ENCODE measurements around the gene GDI2. TPM values are rescaled to one million over a fixed set of nuclear protein-coding genes. Genes with fewer than 3 reads are reported as not detected.
"Not testable (repeated sequence)": the region's sequence is repeated elsewhere in the genome, so short reads cannot be mapped to it uniquely, and the experiment has no call there.

Gene GDI2
- total and polyA plus RNA-seq, 2 of the 13 experiments (the other 11 are each of a cell fraction or from before 2014, with no cell fraction given): 153 to 477 TPM

GRCh38 chr10:5777758-5778157 is 35.5 kb downstream of the GDI2 start:
- H3K27ac ChIP-seq (ENCODE audit: extremely low read length, insufficient read depth, low read length); FAIRE-seq; H3K27me3 ChIP-seq (ENCODE audit: control insufficient read depth in 1 of 2, insufficient read depth in 2 of 2, low read length in 2 of 2); in situ Hi-C loops (cut with HindIII; ENCODE audit: extremely low pct_ligation_motif_present, low pct_unique_long_range_greater_than_20kb); CTCF ChIA-PET (ENCODE audit: low intra/inter-chr PET ratio, low total read pairs); POLR2A ChIA-PET; H3K9me3 ChIP-seq (ENCODE audit: low read length); H3K4me1 ChIP-seq (ENCODE audit: insufficient read depth, low read length); ATAC-seq; H3K9ac ChIP-seq (ENCODE audit: insufficient read depth, low read depth, low read length); intact Hi-C loops (cut with micrococcal nuclease; ENCODE audit: unreplicated experiment); H3K4me2 ChIP-seq (ENCODE audit: low read depth, low read length); DNase-seq (ENCODE audit: low spot score); H2AFZ ChIP-seq (ENCODE audit: low read length); H3K4me3 ChIP-seq (replicated peaks in 1 of 3; ENCODE audit: insufficient read depth in 1 of 3, low read depth in 2 of 3, low read length in 3 of 3); BruUV-seq (replicated peaks): not testable (repeated sequence)
- peaks cover 88% of the 10 kb centered on the region for H3K79me2 ChIP-seq (ENCODE audit: insufficient read depth, low read length)
- WGBS (ENCODE audit: low lambda C conversion rate): 91% methylated on average over 3 of the region's 3 CpGs
- H3K36me3 ChIP-seq (replicated peaks in 1 of 2; ENCODE audit: control insufficient read depth in 1 of 2, insufficient read depth in 2 of 2, low read length in 2 of 2): peaks cover 14 to 57% of the 10 kb centered on the region in 2 experiments
- peaks cover 53% of the 10 kb centered on the region for H4K20me1 ChIP-seq (ENCODE audit: insufficient read depth, low read length)

GRCh38 chr10:5776881-5777197 is 36.4 kb downstream of the GDI2 start:
- Histone ChIP-seq H3K36me3 (replicated peaks in 1 of 2; ENCODE audit: control insufficient read depth in 1 of 2, insufficient read depth in 2 of 2, low read length in 2 of 2) (peaks cover 12 to 57% of the 10 kb centered on the region in 2 experiments), H3K9ac (ENCODE audit: insufficient read depth, low read depth, low read length) (no peak overlapping the region), H3K4me2 (ENCODE audit: low read depth, low read length) (no peak overlapping the region), H2AFZ (ENCODE audit: low read length) (no peak overlapping the region), H3K79me2 (ENCODE audit: insufficient read depth, low read length) (peaks cover 85% of the 10 kb centered on the region), H3K4me3 (replicated peaks in 1 of 3; ENCODE audit: insufficient read depth in 1 of 3, low read depth in 2 of 3, low read length in 3 of 3) (no peak overlapping the region), H3K27me3 (ENCODE audit: control insufficient read depth in 1 of 2, insufficient read depth in 2 of 2, low read length in 2 of 2) (no peaks in the 10 kb centered on the region), H3K4me1 (ENCODE audit: insufficient read depth, low read length) (no peaks in the 10 kb centered on the region), H3K9me3 (ENCODE audit: low read length) (no peaks in the 10 kb centered on the region), H4K20me1 (ENCODE audit: insufficient read depth, low read length) (peaks cover 50% of the 10 kb centered on the region), H3K27ac (ENCODE audit: extremely low read length, insufficient read depth, low read length) (no peak overlapping the region)
- WGBS (ENCODE audit: low lambda C conversion rate): 98% methylated on average over 3 of the region's 3 CpGs
- ATAC-seq (no peak), FAIRE-seq (no peak), DNase-seq (ENCODE audit: low spot score) (no peak)
- ChIA-PET CTCF (ENCODE audit: low intra/inter-chr PET ratio, low total read pairs) (no interaction called here), POLR2A (interaction anchor here (1.2 kb wide), 1 partner anchor 113 kb away, joined by 3 read pairs; the partner anchor contains the start of genes ANKRD16 and FBH1)
- BruUV-seq (replicated peaks): no TSS peak
- TF ChIP-seq PHF21A (CRISPR knock-in tag; IDR thresholded peaks at IDR 0.05) (no peak), ZBTB7B (CRISPR knock-in tag; IDR thresholded peaks at IDR 0.05) (no peak), ZNF772 (CRISPR knock-in tag; IDR thresholded peaks at IDR 0.05) (no peak), RFX5 (IDR thresholded peaks at IDR 0.05; ENCODE audit: low read depth, low read length) (no peak), CHD4 (IDR thresholded peaks at IDR 0.05; ENCODE audit: borderline replicate concordance, low read length) (no peak), SKI (IDR thresholded peaks at IDR 0.05; ENCODE audit: partially characterized antibody) (no peak), FOXK2 (IDR thresholded peaks at IDR 0.05) (no peak), PRDM4 (CRISPR knock-in tag; IDR thresholded peaks at IDR 0.05; ENCODE audit: borderline replicate concordance) (no peak)
- in situ Hi-C loops (cut with HindIII; ENCODE audit: extremely low pct_ligation_motif_present, low pct_unique_long_range_greater_than_20kb) (no loop called here), intact Hi-C loops (cut with micrococcal nuclease; ENCODE audit: unreplicated experiment) (no loop called here)
